H1 (cell line): ENCODE results near the gene FOXP4. TPM values are rescaled to one million over a fixed set of nuclear protein-coding genes. Genes with fewer than 3 reads are reported as not detected.

Source experiments
- CTCF ChIA-PET: fragments of 300-600 bp; sonication (Branson Sonifier 250); formaldehyde crosslinking; loops from one replicate; lab custom pipeline; 2021; ENCODE audit not compliant: partially characterized antibody; lab: Charles Lee
- POLR2A ChIA-PET: fragments of 300-600 bp; sonication (Branson Sonifier 250); formaldehyde crosslinking; loops from one replicate; lab custom pipeline; 2021; ENCODE audit warnings: inconsistent platforms; ENCODE audit not compliant: partially characterized antibody; lab: Charles Lee
- DNase-seq, 2 experiments: peaks; one replicate each; pipeline versions ENCODE4 v3.0.0 to v3.0.0-alpha.2; 2010 to 2022; ENCODE audit warnings: low spot score in 2 of 2, low read depth in 1 of 2, mixed read lengths in 1 of 2
- FAIRE-seq: peaks from 2 replicates; lab custom pipeline; 2011; peaks lifted over from hg19 to GRCh38; lab: Jason Lieb, UNC
- H2AFZ ChIP-seq: 2 replicates; pipeline ENCODE4 v1.8.1; 2012; ENCODE audit warnings: low read length, inconsistent platforms
- H2AK5ac ChIP-seq: 2 replicates; pipeline ENCODE4 v1.6.1; 2013; ENCODE audit warnings: low read depth, low read length
- H2BK120ac ChIP-seq: replicated peaks from 2 replicates; pipeline ENCODE3; 2013; ENCODE audit warnings: low read depth, low read length, inconsistent platforms
- H2BK12ac ChIP-seq: 2 replicates; pipeline ENCODE4 v1.6.1; 2013; ENCODE audit warnings: low read depth, low read length
- H2BK15ac ChIP-seq: 2 replicates; pipeline ENCODE4 v1.6.1; 2013; ENCODE audit warnings: low read length
- H2BK20ac ChIP-seq: 2 replicates; pipeline ENCODE4 v1.6.1; 2013; ENCODE audit warnings: low read length
- H2BK5ac ChIP-seq: 2 replicates; pipeline ENCODE4 v1.6.1; 2013; ENCODE audit warnings: low read depth, low read length
- H3K14ac ChIP-seq: 2 replicates; pipeline ENCODE4 v1.6.1; 2013; ENCODE audit warnings: inconsistent platforms; ENCODE audit not compliant: insufficient read length
- H3K18ac ChIP-seq: 2 replicates; pipeline ENCODE4 v1.6.1; 2013; ENCODE audit warnings: low read length; ENCODE audit errors: extremely low read depth
- H3K23ac ChIP-seq: 2 replicates; pipeline ENCODE4 v1.6.1; 2013; ENCODE audit warnings: inconsistent platforms; ENCODE audit not compliant: insufficient read length
- H3K23me2 ChIP-seq: 2 replicates; pipeline ENCODE4 v1.6.1; 2013; ENCODE audit warnings: low read depth, low read length
- H3K27ac ChIP-seq: 2 replicates; pipeline ENCODE4 v1.6.1; 2011; ENCODE audit warnings: low read depth, low read length, inconsistent platforms
- H3K27me3 ChIP-seq, 4 experiments: replicated peaks in 1 of 4; 1 replicate in 1 of 4; 2 replicates in 3 of 4; pipeline versions ENCODE4 v1.6.1 to v1.8.1; 2011 to 2013; ENCODE audit warnings: low read length in 3 of 4, mild to moderate bottlenecking in 3 of 4, inconsistent platforms in 2 of 4, mixed read lengths in 2 of 4, moderate library complexity in 1 of 4; ENCODE audit not compliant: control insufficient read depth in 3 of 4, insufficient read depth in 3 of 4; ENCODE audit errors: extremely low read depth in 1 of 4
- H3K36me3 ChIP-seq, 4 experiments: 2 replicates each; pipeline versions ENCODE4 v1.6.1 to v1.8.1; 2011 to 2013; ENCODE audit warnings: mild to moderate bottlenecking in 4 of 4, low read length in 3 of 4, moderate library complexity in 2 of 4, control low read depth in 1 of 4, inconsistent platforms in 1 of 4; ENCODE audit not compliant: insufficient read depth in 4 of 4, control insufficient read depth in 2 of 4
- H3K4ac ChIP-seq: replicated peaks from 2 replicates; pipeline ENCODE3; 2013; ENCODE audit warnings: low read length, low read depth, mixed read lengths, inconsistent platforms; ENCODE audit not compliant: insufficient read length
- H3K4me1 ChIP-seq, 4 experiments: replicated peaks in 1 of 4; 1 replicate in 1 of 4; 2 replicates in 3 of 4; pipeline versions ENCODE4 v1.6.1 to v1.8.1; 2011 to 2013; ENCODE audit warnings: low read length in 3 of 4, inconsistent platforms in 2 of 4, mixed read lengths in 1 of 4; ENCODE audit not compliant: insufficient read depth in 4 of 4, control insufficient read depth in 3 of 4
- H3K4me2 ChIP-seq, 2 experiments: 2 replicates each; pipeline versions ENCODE4 v1.6.1 to v1.8.1; 2011 to 2013; ENCODE audit warnings: low read depth in 2 of 2, low read length in 2 of 2, control low read depth in 1 of 2, inconsistent platforms in 1 of 2, mild to moderate bottlenecking in 1 of 2; ENCODE audit not compliant: insufficient read depth in 1 of 2
- H3K4me3 ChIP-seq, 4 experiments: fragments of 200-600, 300-600 bp in 1 of 4; sonication (generic), shearing (Covaris generic), sonication (Bioruptor Twin) in 1 of 4; 2 replicates each; pipeline versions ENCODE4 v1.5.1 to v1.8.1; 2011 to 2016; ENCODE audit warnings: low read length in 4 of 4, low read depth in 3 of 4, control low read depth in 2 of 4, inconsistent platforms in 2 of 4, mild to moderate bottlenecking in 2 of 4, mixed read lengths in 1 of 4, moderate library complexity in 1 of 4; ENCODE audit not compliant: insufficient read depth in 2 of 4; ENCODE audit errors: extremely low read depth in 1 of 4
- H3K56ac ChIP-seq: replicated peaks from 2 replicates; pipeline ENCODE3; 2013; ENCODE audit warnings: low read depth, mild to moderate bottlenecking, mixed read lengths, low read length, inconsistent platforms; ENCODE audit not compliant: insufficient read length
- H3K79me1 ChIP-seq: 2 replicates; pipeline ENCODE4 v1.6.1; 2013; ENCODE audit warnings: low read depth, low read length, control low read depth
- H3K79me2 ChIP-seq, 2 experiments: 2 replicates each; pipeline versions ENCODE4 v1.6.1 to v1.8.1; 2012 to 2013; ENCODE audit warnings: low read length in 2 of 2, mild to moderate bottlenecking in 2 of 2, inconsistent platforms in 1 of 2; ENCODE audit not compliant: insufficient read depth in 2 of 2, control insufficient read depth in 1 of 2
- H3K9ac ChIP-seq, 4 experiments: replicated peaks in 1 of 4; 1 replicate in 1 of 4; 2 replicates in 3 of 4; pipeline versions ENCODE4 v1.6.1 to v1.8.1; 2011 to 2013; ENCODE audit warnings: low read depth in 3 of 4, low read length in 3 of 4, control low read depth in 2 of 4, mild to moderate bottlenecking in 2 of 4, moderate library complexity in 2 of 4, inconsistent platforms in 1 of 4; ENCODE audit errors: extremely low read depth in 1 of 4
- H3K9me3 ChIP-seq, 2 experiments: 2 replicates each; pipeline versions ENCODE4 v1.6.1 to v1.8.1; 2012 to 2013; ENCODE audit warnings: mild to moderate bottlenecking in 2 of 2, moderate library complexity in 2 of 2, control low read depth in 1 of 2, inconsistent platforms in 1 of 2, low read depth in 1 of 2, low read length in 1 of 2, mixed read lengths in 1 of 2; ENCODE audit not compliant: insufficient read depth in 2 of 2
- H4K20me1 ChIP-seq, 2 experiments: replicated peaks in 1 of 2; 2 replicates each; pipeline versions ENCODE3 to v1.8.1; 2011 to 2013; ENCODE audit warnings: inconsistent platforms in 2 of 2, low read length in 2 of 2, mild to moderate bottlenecking in 1 of 2; ENCODE audit not compliant: insufficient read depth in 2 of 2, control insufficient read depth in 1 of 2
- H4K5ac ChIP-seq: 2 replicates; pipeline ENCODE4 v1.6.1; 2013; ENCODE audit warnings: low read length, low read depth, mixed read lengths, inconsistent platforms; ENCODE audit not compliant: insufficient read length
- H4K8ac ChIP-seq: 2 replicates; pipeline ENCODE4 v1.8.0; 2013; ENCODE audit warnings: mild to moderate bottlenecking, moderate library complexity, low read length, inconsistent platforms; ENCODE audit not compliant: insufficient read depth; ENCODE audit errors: extremely low read depth
- H4K91ac ChIP-seq: replicated peaks from 2 replicates; pipeline ENCODE3; 2013; ENCODE audit warnings: low read length, mixed read lengths, inconsistent platforms; ENCODE audit not compliant: insufficient read length
- CTBP2 ChIP-seq: IDR thresholded peaks from 2 replicates; pipeline ENCODE4 v1.7.0; 2011; ENCODE audit warnings: borderline replicate concordance, mild to moderate bottlenecking, moderate library complexity, mixed read lengths, low read length; ENCODE audit not compliant: insufficient read depth, insufficient read length
- TCF12 ChIP-seq: IDR thresholded peaks from 2 replicates; pipeline ENCODE4 v1.6.1; 2011; ENCODE audit warnings: low read depth, mild to moderate bottlenecking, low read length
- whole genome bisulfite sequencing, 2 experiments: shearing (Covaris generic) in 1 of 2; methylation state at CpG; one replicate each; pipeline versions ENCODE4 v1.1.6 to v1.1.7; 2013 to 2015; ENCODE audit warnings: low lambda C conversion rate in 2 of 2, mixed read lengths in 2 of 2, inconsistent platforms in 1 of 2, low coverage in 1 of 2, missing lambda C conversion rate in 1 of 2; ENCODE audit not compliant: insufficient replicate concordance in 2 of 2, insufficient coverage in 1 of 2, insufficient read length in 1 of 2; ENCODE audit errors: extremely low coverage in 1 of 2, missing lambda C conversion rate in 1 of 2; 5-methylcytosine and 5-hydroxymethylcytosine counted together
- polyA plus RNA-seq, 7 experiments: library from polyadenylated mRNA; depleted of rRNA in 3 of 7; stranded (reverse) in 5 of 7; unstranded in 2 of 7; fragments of >200 nt in 5 of 7; fragments of 200-250 nt in 2 of 7; gene quantifications; 1 replicate in 5 of 7; 2 replicates in 1 of 7; 4 replicates in 1 of 7; pipeline versions ENCODE4 v1.2.1 to v1.2.3, GENCODE V29; 2011 to 2013; ENCODE audit warnings: missing spikeins in 2 of 7, mixed read lengths in 2 of 7
- total RNA-seq: library from RNA; stranded (reverse); fragmentation: NEBNext Ultra II Directional; extraction: Animal tissue kit (Norgen Biotek cat#: 25700); gene quantifications from 2 replicates; pipeline ENCODE4 v1.2.1, GENCODE V29; 2021
- TF ChIP-seq, protein P1 (sequence below): IDR thresholded peaks from 2 replicates; pipeline ENCODE4 v1.6.1; 2012; ENCODE audit warnings: inconsistent platforms

FOXP4 gene
- total and polyA plus RNA-seq, 2 of the 8 experiments (the other 6 are each of a cell fraction or from before 2014, with no cell fraction given), result 4.8 to 13.3 TPM

DNA sequence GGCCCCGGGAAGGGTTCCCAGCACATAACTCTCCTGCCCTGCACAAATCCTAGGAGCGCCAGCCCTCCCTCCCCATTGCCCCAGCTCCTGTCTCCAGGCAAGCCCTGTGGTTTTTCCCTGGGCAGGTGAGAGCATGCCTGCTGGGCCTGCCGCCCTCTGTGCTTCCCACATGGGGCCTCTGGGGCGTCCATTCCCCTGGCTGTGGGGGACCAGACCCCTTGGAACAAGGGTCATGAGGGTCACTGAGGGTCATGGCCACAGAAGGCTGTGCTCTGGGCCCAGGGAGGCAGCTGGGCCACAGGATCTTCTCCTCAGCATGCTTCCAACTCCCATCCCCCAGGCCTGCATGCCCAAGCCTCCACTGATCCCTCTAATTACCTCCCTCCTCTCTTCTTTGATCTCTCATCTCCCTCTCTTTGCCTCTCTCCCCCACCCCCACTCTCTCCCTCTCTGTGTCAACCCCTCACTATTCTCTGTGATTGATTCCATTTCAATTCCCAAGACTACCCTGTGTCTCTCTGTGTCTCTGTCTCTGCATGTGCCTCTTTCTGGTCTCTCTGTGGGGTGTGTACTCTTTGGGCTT, 98.2 kb downstream of the FOXP4 start:
- H3K23me2 ChIP-seq, result peaks cover 1% of the 10 kb centered on the region
- H3K18ac ChIP-seq, result peak overlapping the region; percentile 87
- no peak overlapping the region for H3K27ac ChIP-seq
- CTCF ChIA-PET, result interaction anchor here (1.0 to 6.5 kb wide), 10 partner anchors 9 to 219 kb away, joined by 3 to 32 read pairs (median 4); no protein-coding TSS in a partner anchor
- peaks cover 0 to 8% (median under 1%) of the 10 kb centered on the region in 4 experiments; a peak in 4 of 8 replicates for H3K36me3 ChIP-seq
- H3K4me3 ChIP-seq, result 0 out of 8 replicates have a peak overlapping the region, but pooled peaks of 2 of the 4 experiments have one; percentile 9 to 14
- H3K56ac ChIP-seq, result no peak overlapping the region
- H3K79me2 ChIP-seq, result peaks cover 0 to 5% of the 10 kb centered on the region in 2 experiments; a peak in 1 of 4 replicates
- POLR2A ChIA-PET, result interaction anchor here (1.2 to 1.3 kb wide), 3 partner anchors 12 to 39 kb away, joined by 3 to 6 read pairs (median 4); no protein-coding TSS in a partner anchor
- H3K4me1 ChIP-seq, result peaks cover 8 to 52% (median 37%) of the 10 kb centered on the region in 4 experiments
- H3K9ac ChIP-seq, result no peak overlapping the region
- peak overlapping the region; percentile 15 to 60 for H3K4me2 ChIP-seq
- peaks cover 5 to 14% of the 10 kb centered on the region in 2 experiments for H4K20me1 ChIP-seq
- H4K91ac ChIP-seq, result peak overlapping the region; percentile 14
- H2BK120ac ChIP-seq, result no peak overlapping the region
- H3K27me3 ChIP-seq, result peaks cover 0 to 26% (median 13%) of the 10 kb centered on the region in 4 experiments; a peak in 5 of 7 replicates
- FAIRE-seq, result no peak
- H3K23ac ChIP-seq, result no peak overlapping the region
- 0 out of 2 replicates have a peak overlapping the region, but pooled peaks have one; percentile 15 for H2AK5ac ChIP-seq
- no peaks in the 10 kb centered on the region for H3K9me3 ChIP-seq
- H2BK5ac ChIP-seq, result peak overlapping the region; percentile 60; the same call in 1 of the 2 replicates
- WGBS, 2 experiments, result 52% methylated on average over 4 of the region's 4 CpGs; no CpG with 5 or more reads in 1 of the 2 experiments
- no peak overlapping the region for H4K5ac ChIP-seq
- H2BK15ac ChIP-seq, result peak overlapping the region; percentile 88
- H2BK12ac ChIP-seq, result 0 out of 2 replicates have a peak overlapping the region, but pooled peaks have one; percentile 68
- peak in 1 of 2 experiments; percentile 55 for DNase-seq
- no peak overlapping the region for H3K14ac ChIP-seq
- no peak overlapping the region for H4K8ac ChIP-seq
- H2BK20ac ChIP-seq, result peak overlapping the region; percentile 90
- H2AFZ ChIP-seq, result no peak overlapping the region
- peaks cover 2% of the 10 kb centered on the region; the same call in 1 of the 2 replicates for H3K79me1 ChIP-seq
- TF ChIP-seq CTBP2 (peak; percentile 9), TCF12 (no peak)
- TF ChIP-seq, protein P1, sequence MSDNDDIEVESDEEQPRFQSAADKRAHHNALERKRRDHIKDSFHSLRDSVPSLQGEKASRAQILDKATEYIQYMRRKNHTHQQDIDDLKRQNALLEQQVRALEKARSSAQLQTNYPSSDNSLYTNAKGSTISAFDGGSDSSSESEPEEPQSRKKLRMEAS, result peak; percentile 44; the same call in 1 of the 2 replicates
- H3K4ac ChIP-seq, result no peak overlapping the region
